HepG2 (cell line): ENCODE data around the gene HDAC4. TPM values are rescaled to one million over a fixed set of nuclear protein-coding genes. Genes with fewer than 3 reads are reported as not detected.
A peak's percentile ranks its signal among the peaks of the same experiment; 100 is the strongest.

ENCODE experiments used
- ATAC-seq: fragments of 200-7000 bp; cut with Tn5 transposase; 3 replicates; pipeline ENCODE4 v1.9.1; 2020; ENCODE audit warnings: mild to moderate bottlenecking, moderate library complexity
- BruUV-seq: library from RNA; stranded (reverse); fragments of 400-500 nt; replicated peaks from 2 replicates; lab custom pipeline; 2021; lab: Mats Ljungman, UMichigan
- CTCF ChIA-PET: fragments of 300-600 bp; formaldehyde crosslinking; extraction: SDS; loops from one replicate; lab custom pipeline; 2021; ENCODE audit warnings: low total read pairs, inconsistent platforms, low intra/inter-chr PET ratio; lab: Yijun Ruan, JAX
- POLR2A ChIA-PET: fragments of 350-600 bp; sonication (Branson Sonifier 250); formaldehyde crosslinking; loops from one replicate; lab custom pipeline; 2020; ENCODE audit warnings: antibody characterized with exemption, inconsistent platforms; lab: Yijun Ruan, JAX
- DNase-seq: peaks from one replicate; pipeline ENCODE4 v3.0.0-alpha.2; 2015; ENCODE audit warnings: low spot score
- FAIRE-seq: peaks from 3 replicates; lab custom pipeline; 2011; peaks lifted over from hg19 to GRCh38; lab: Jason Lieb, UNC
- H2AFZ ChIP-seq: one replicate; pipeline ENCODE4 v1.6.1; 2011; ENCODE audit warnings: low read length, inconsistent platforms
- H3K27ac ChIP-seq: fragments of 300-600 bp; 3 replicates; pipeline ENCODE4 v1.8.0; 2011; ENCODE audit warnings: mixed run types, mild to moderate bottlenecking, mixed read lengths, low read length, inconsistent platforms; ENCODE audit not compliant: insufficient read depth; ENCODE audit errors: extremely low read length
- H3K27me3 ChIP-seq, 2 experiments: fragments of 200-600 bp in 1 of 2; 2 replicates in 1 of 2; 3 replicates in 1 of 2; pipeline versions ENCODE4 v1.6.0 to v1.8.0; 2011; ENCODE audit warnings: low read length in 2 of 2, mild to moderate bottlenecking in 2 of 2, moderate library complexity in 2 of 2, inconsistent platforms in 1 of 2; ENCODE audit not compliant: insufficient read depth in 2 of 2, control insufficient read depth in 1 of 2
- H3K36me3 ChIP-seq, 2 experiments: fragments of 200-600 bp in 1 of 2; replicated peaks in 1 of 2; 2 replicates in 1 of 2; 3 replicates in 1 of 2; pipeline versions ENCODE4 v1.5.1 to v1.8.0; 2011; ENCODE audit warnings: low read length in 2 of 2, inconsistent platforms in 1 of 2; ENCODE audit not compliant: insufficient read depth in 2 of 2, control insufficient read depth in 1 of 2
- H3K4me1 ChIP-seq: 2 replicates; pipeline ENCODE4 v1.5.1; 2012; ENCODE audit warnings: low read length, inconsistent platforms; ENCODE audit not compliant: insufficient read depth
- H3K4me2 ChIP-seq: 2 replicates; pipeline ENCODE4 v1.6.0; 2011; ENCODE audit warnings: low read depth, low read length, inconsistent platforms
- H3K4me3 ChIP-seq, 3 experiments: fragments of 200-600 bp in 1 of 3; sonication (generic), shearing (Covaris generic) in 1 of 3; replicated peaks in 1 of 3; 2 replicates each; pipeline ENCODE4 v1.5.1; 2011 to 2016; ENCODE audit warnings: low read length in 3 of 3, inconsistent platforms in 2 of 3, low read depth in 2 of 3, mild to moderate bottlenecking in 2 of 3, control low read depth in 1 of 3, mixed read lengths in 1 of 3; ENCODE audit not compliant: insufficient read depth in 1 of 3
- H3K79me2 ChIP-seq: one replicate; pipeline ENCODE4 v1.6.1; 2011; ENCODE audit warnings: low read length, inconsistent platforms; ENCODE audit not compliant: insufficient read depth
- H3K9ac ChIP-seq: 2 replicates; pipeline ENCODE4 v1.6.0; 2011; ENCODE audit warnings: mild to moderate bottlenecking, low read depth, low read length, inconsistent platforms; ENCODE audit not compliant: insufficient read depth
- H3K9me3 ChIP-seq: 2 replicates; pipeline ENCODE4 v1.5.1; 2012; ENCODE audit warnings: mild to moderate bottlenecking, low read length
- H4K20me1 ChIP-seq: 2 replicates; pipeline ENCODE4 v1.6.0; 2011; ENCODE audit warnings: inconsistent platforms, mild to moderate bottlenecking, low read length, moderate library complexity; ENCODE audit not compliant: insufficient read depth
- ARID5B ChIP-seq: IDR thresholded peaks from 2 replicates; pipeline ENCODE4 v1.4.0; 2020; ENCODE audit warnings: mild to moderate bottlenecking, missing genetic modification reagents
- GABPA ChIP-seq, 2 experiments: IDR thresholded peaks; 2 replicates each; pipeline ENCODE4 v1.6.1; 2011 to 2016; ENCODE audit warnings: low read depth in 2 of 2, low read length in 1 of 2, missing biosample characterization in 1 of 2, missing genetic modification characterization in 1 of 2
- HNF4G ChIP-seq, 2 experiments: sonication (generic) in 1 of 2; formaldehyde crosslinking in 1 of 2; IDR thresholded peaks; 2 replicates each; pipeline versions ENCODE4 v1.4.0 to v1.6.1; 2011 to 2020; ENCODE audit warnings: borderline replicate concordance in 2 of 2, low read depth in 2 of 2, mild to moderate bottlenecking in 2 of 2, low read length in 1 of 2, missing genetic modification reagents in 1 of 2, moderate library complexity in 1 of 2
- NFYB ChIP-seq: sonication (generic); formaldehyde crosslinking; IDR thresholded peaks from 2 replicates; pipeline ENCODE4 v1.4.0; 2020; ENCODE audit warnings: missing genetic modification reagents
- RFX1 ChIP-seq: fragments of 450-650 bp; IDR thresholded peaks from 2 replicates; pipeline ENCODE4 v1.6.1; 2017
- RNF219 ChIP-seq: sonication (generic); formaldehyde crosslinking; IDR thresholded peaks from 2 replicates; pipeline ENCODE4 v1.5.0; 2020; ENCODE audit warnings: mild to moderate bottlenecking, missing genetic modification reagents
- ZKSCAN1 ChIP-seq: fragments of 150-350 bp; IDR thresholded peaks from 2 replicates; pipeline ENCODE4 v1.6.1; 2014; ENCODE audit warnings: low read length
- ZNF30 ChIP-seq: sonication (generic); formaldehyde crosslinking; IDR thresholded peaks from 2 replicates; pipeline ENCODE4 v1.5.0; 2020; ENCODE audit warnings: mild to moderate bottlenecking, missing genetic modification reagents
- WGBS: methylation state at CpG from one replicate; pipeline ENCODE4 v1.1.6; 2017; ENCODE audit warnings: low lambda C conversion rate; 5-methylcytosine and 5-hydroxymethylcytosine counted together
- in situ Hi-C: cut with HindIII; loops from 2 replicates; pipeline ENCODE4 v1.10.0; 2017; ENCODE audit warnings: low pct_unique_long_range_greater_than_20kb; ENCODE audit not compliant: extremely low pct_ligation_motif_present
- intact Hi-C: fragments of 100-400 bp; cut with micrococcal nuclease; formaldehyde crosslinking; loops from one replicate; pipeline ENCODE4 v1.10.0; 2022; ENCODE audit not compliant: unreplicated experiment
- polyA plus RNA-seq, 8 experiments: library from polyadenylated mRNA; depleted of rRNA in 3 of 8; stranded (reverse) in 7 of 8; unstranded in 1 of 8; fragments of >200 nt; fragmentation: Illumina TruSeq in 4 of 8; extraction: Trizol in 4 of 8; gene quantifications; 2 replicates each; pipeline versions ENCODE4 v1.2.1 to v1.2.3, GENCODE V29; 2011 to 2016; ENCODE audit warnings: low read depth in 4 of 8, missing spikeins in 1 of 8, mixed read lengths in 1 of 8; ENCODE audit not compliant: insufficient read depth in 1 of 8
- total RNA-seq, 5 experiments: library from RNA; depleted of rRNA; stranded (reverse); fragments of >200 nt; fragmentation: Illumina TruSeq; extraction: Trizol; gene quantifications; 2 replicates each; pipeline ENCODE4 v1.2.3, GENCODE V29; 2016; ENCODE audit warnings: low read depth in 1 of 5
- TF ChIP-seq, protein P1 (sequence below): sonication (generic); formaldehyde crosslinking; conservative IDR thresholded peaks from 2 replicates; pipeline ENCODE4 v1.8.1; 2023; ENCODE audit warnings: missing genetic modification reagents

The HDAC4 gene
- total and polyA plus RNA-seq, 2 of the 13 experiments (the other 11 are each of a cell fraction or from before 2014, with no cell fraction given): 10.1 to 11.5 TPM

DNA sequence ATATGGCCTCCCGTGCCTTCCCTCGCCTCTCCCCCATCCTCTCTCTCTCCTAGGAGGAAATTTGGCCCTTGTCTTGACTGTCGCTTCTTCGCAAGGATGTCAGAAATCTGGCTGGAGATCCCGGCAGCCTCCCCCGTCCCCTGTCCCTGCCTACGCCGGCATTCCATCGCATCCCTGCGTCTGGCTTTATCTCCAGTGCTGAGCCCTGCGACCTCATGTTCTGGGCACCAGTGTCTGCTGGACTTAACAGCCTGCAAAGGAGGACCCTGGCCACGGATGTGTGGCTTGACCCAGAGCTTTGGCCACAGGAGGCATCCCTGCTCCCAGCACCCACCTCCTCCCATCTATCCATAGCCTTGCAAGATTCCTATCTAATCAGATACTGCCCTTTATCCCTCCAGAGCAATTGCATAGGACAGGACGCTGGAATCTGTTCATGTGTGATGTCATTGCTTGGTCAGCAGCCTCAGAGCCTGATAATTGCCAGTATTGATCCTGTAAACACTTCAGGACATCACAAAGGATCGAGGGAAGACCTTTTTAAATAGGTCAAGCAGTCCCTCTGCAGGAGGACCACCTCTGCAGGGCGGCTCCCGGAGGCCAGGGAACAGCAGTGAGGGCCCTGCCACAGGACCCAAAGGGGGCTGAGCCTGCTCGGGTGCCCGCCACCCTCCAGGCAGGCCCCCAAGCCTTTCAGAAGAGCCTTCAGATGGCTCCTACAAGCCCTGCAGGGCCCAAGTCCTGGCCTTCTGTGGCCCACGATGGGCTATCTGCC lies 384.7 kb downstream of the HDAC4 start (continued):
- TF ChIP-seq, protein P1, sequence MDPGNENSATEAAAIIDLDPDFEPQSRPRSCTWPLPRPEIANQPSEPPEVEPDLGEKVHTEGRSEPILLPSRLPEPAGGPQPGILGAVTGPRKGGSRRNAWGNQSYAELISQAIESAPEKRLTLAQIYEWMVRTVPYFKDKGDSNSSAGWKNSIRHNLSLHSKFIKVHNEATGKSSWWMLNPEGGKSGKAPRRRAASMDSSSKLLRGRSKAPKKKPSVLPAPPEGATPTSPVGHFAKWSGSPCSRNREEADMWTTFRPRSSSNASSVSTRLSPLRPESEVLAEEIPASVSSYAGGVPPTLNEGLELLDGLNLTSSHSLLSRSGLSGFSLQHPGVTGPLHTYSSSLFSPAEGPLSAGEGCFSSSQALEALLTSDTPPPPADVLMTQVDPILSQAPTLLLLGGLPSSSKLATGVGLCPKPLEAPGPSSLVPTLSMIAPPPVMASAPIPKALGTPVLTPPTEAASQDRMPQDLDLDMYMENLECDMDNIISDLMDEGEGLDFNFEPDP: 0 out of 2 replicates have a peak, but pooled peaks have one; percentile 47
- TF ChIP-seq ZKSCAN1 (no peak), HNF4G (IDR thresholded peaks at IDR 0.05; ENCODE audit: borderline replicate concordance, low read depth, low read length) (no peak), HNF4G (CRISPR knock-in tag; IDR thresholded peaks at IDR 0.05; ENCODE audit: borderline replicate concordance, low read depth) (no peak)

- no TSS peak for BruUV-seq
- WGBS: 32% methylated on average over 22 of the region's 25 CpGs
- in situ Hi-C loops (no loop called here), intact Hi-C loops (no loop called here)
- Histone ChIP-seq H3K27ac (no peak overlapping the region), H3K27me3 (peaks cover 14 to 77% of the 10 kb centered on the region in 2 experiments), H2AFZ (no peak overlapping the region), H3K4me3 (no peak overlapping the region), H4K20me1 (peaks cover 2% of the 10 kb centered on the region; the same call in 1 of the 2 replicates), H3K4me2 (no peak overlapping the region), H3K36me3 (no peaks in the 10 kb centered on the region), H3K4me1 (no peaks in the 10 kb centered on the region), H3K79me2 (no peaks in the 10 kb centered on the region), H3K9me3 (no peaks in the 10 kb centered on the region), H3K9ac (no peak overlapping the region)
- FAIRE-seq (no peak), DNase-seq (no peak), ATAC-seq (no peak)
- ChIA-PET POLR2A (no interaction called here), CTCF (no interaction called here)
- no peak for TF ChIP-seq NFYB (CRISPR knock-in tag)
- TF ChIP-seq RFX1: no peak
- no peak for TF ChIP-seq ARID5B
- no peak for TF ChIP-seq ZNF30 (CRISPR knock-in tag)
- no peak for TF ChIP-seq GABPA (IDR thresholded peaks at IDR 0.05; ENCODE audit: low read depth, low read length)
- TF ChIP-seq GABPA (CRISPR knock-in tag; IDR thresholded peaks at IDR 0.05; ENCODE audit: low read depth): no peak
- TF ChIP-seq RNF219 (CRISPR knock-in tag): no peak
Observed at GRCh38 chr2:239015218-239015900, 385.5 kb downstream of the HDAC4 start.
